Fibroblast of pulmonary artery (primary cell): ENCODE measurements around the gene ANKS1B.
"Not testable (repeated sequence)": the region's sequence is repeated elsewhere in the genome, so short reads cannot be mapped to it uniquely, and the experiment has no call there.

Experiments used
- DNase-seq: peaks from one replicate; pipeline ENCODE4 v3.0.0-alpha.2; 2010; ENCODE audit warnings: low read depth
- H3K4me3 ChIP-seq: replicated peaks from 2 replicates; pipeline ENCODE4 v1.5.1; 2011; ENCODE audit warnings: low read depth, mild to moderate bottlenecking, control low read depth, low read length, moderate library complexity
- CTCF ChIP-seq: IDR thresholded peaks from 2 replicates; pipeline ENCODE4 v1.5.1; 2011; ENCODE audit warnings: mild to moderate bottlenecking, control low read depth, low read length, inconsistent platforms; ENCODE audit errors: missing control alignments

ANKS1B gene

GRCh38 chr12:99600388-99600787, 384.3 kb downstream of the ANKS1B start:
- no peak for DNase-seq
- TF ChIP-seq CTCF, result no peak

GRCh38 chr12:99598785-99599184, 386.0 kb downstream of the ANKS1B start:
- TF ChIP-seq CTCF, result no peak
- DNase-seq, result no peak
- no peak overlapping the region for H3K4me3 ChIP-seq

More at GRCh38 chr12:99600388-99600787, 384.3 kb downstream of the ANKS1B start:
- no peak overlapping the region for H3K4me3 ChIP-seq

GRCh38 chr12:99596762-99597161, 388.0 kb downstream of the ANKS1B start:
- no peak for DNase-seq
- no peak for TF ChIP-seq CTCF
- no peak overlapping the region for H3K4me3 ChIP-seq

DNA sequence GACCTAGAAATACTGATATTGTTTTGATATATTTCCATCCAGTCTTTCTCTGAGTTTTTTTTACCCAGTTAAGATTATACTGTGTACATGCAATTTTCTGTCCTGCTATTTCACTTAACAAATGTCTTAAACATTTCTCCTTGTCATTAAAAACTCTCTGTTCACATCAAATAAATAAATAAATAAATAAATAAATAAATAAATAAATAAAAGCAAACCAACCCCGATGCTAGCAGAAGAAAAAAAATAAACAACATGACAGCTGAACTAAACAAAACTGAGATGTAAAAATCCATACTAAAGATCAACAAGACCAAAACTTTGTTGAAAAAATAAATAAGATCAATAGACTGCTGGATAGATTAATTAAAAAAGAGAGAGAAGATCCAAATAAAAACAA, 407.6 kb downstream of the ANKS1B start:
- not testable (repeated sequence) for DNase-seq, H3K4me3 ChIP-seq

GRCh38 chr12:99573980-99574379, 410.8 kb downstream of the ANKS1B start:
- DNase-seq, result no peak
- no peak overlapping the region for H3K4me3 ChIP-seq
- TF ChIP-seq CTCF, result no peak

- no peak overlapping the region for H3K4me3 ChIP-seq
- TF ChIP-seq CTCF, result no peak
- no peak for DNase-seq
Observed at GRCh38 chr12:99567072-99567471, 417.7 kb downstream of the ANKS1B start.

DNA sequence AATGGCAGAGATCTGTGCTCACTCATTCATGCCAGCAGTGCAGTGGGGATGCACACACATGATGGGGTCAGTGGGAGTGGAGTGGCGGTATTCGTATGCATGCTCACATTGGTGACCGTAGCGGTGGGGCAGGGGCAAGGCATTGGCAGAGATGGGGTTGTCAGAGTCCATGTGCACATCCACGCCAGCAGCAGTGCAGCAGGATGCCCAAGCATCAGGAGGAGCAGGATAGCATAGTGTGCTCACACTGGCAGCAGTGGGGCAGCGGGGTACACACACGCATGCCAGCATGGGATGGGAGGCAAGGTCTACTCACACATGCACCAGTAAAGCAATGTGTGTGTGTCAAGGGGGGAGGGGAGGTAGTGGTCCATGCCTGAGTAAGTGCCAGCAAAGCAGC, 426.6 kb downstream of the ANKS1B start:
- TF ChIP-seq CTCF, result no peak
- DNase-seq, result no peak
- H3K4me3 ChIP-seq, result no peak overlapping the region

DNA sequence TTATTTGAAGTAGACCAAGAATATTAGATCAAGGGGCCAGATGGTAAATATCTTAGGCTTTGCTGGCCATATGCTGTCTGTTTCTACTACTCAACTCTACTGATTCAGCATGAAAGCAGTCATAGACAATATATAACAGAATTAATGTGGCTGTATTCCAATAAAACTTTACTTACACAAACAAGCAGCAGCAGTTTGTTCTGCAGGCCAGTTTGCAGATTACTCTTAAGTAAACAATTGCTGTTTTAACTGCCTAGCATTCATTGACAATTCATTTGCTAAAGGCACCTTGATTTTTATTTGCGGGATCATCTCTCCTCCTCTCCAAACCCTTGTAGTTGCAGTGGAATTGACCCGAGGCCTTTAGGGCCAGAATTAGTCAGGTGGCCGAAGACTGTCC, 431.3 kb downstream of the ANKS1B start:
- DNase-seq, result no peak
- TF ChIP-seq CTCF, result no peak

More for the DNA sequence above, 431.3 kb downstream of the ANKS1B start:
- H3K4me3 ChIP-seq, result no peak overlapping the region
